HepG2 (cell line): ENCODE results near the gene DIS3L2. TPM values are rescaled to one million over a fixed set of nuclear protein-coding genes. Genes with fewer than 3 reads are reported as not detected.

Experiments
- CBX5 ChIP-seq: sonication (generic); formaldehyde crosslinking; IDR thresholded peaks from 2 replicates; pipeline ENCODE4 v1.4.0; 2020; ENCODE audit warnings: missing genetic modification reagents, borderline replicate concordance
- ELF1 ChIP-seq: sonication (generic); formaldehyde crosslinking; IDR thresholded peaks from 2 replicates; pipeline ENCODE4 v1.4.0; 2020; ENCODE audit warnings: missing genetic modification reagents
- GLMP ChIP-seq: sonication (generic); formaldehyde crosslinking; IDR thresholded peaks from 2 replicates; pipeline ENCODE4 v1.9.0; 2021; ENCODE audit warnings: missing genetic modification reagents, mild to moderate bottlenecking, borderline replicate concordance
- MAF1 ChIP-seq: sonication (generic); formaldehyde crosslinking; IDR thresholded peaks from 2 replicates; pipeline ENCODE4 v1.5.0; 2020; ENCODE audit warnings: missing genetic modification reagents, borderline replicate concordance
- PATZ1 ChIP-seq: sonication (generic); formaldehyde crosslinking; IDR thresholded peaks from 2 replicates; pipeline ENCODE4 v1.4.0; 2020; ENCODE audit warnings: missing genetic modification reagents
- PRMT3 ChIP-seq: sonication (generic); formaldehyde crosslinking; IDR thresholded peaks from 2 replicates; pipeline ENCODE4 v1.8.1; 2022; ENCODE audit warnings: low read depth, mild to moderate bottlenecking, moderate library complexity, missing genetic modification reagents, borderline replicate concordance
- RCOR2 ChIP-seq: IDR thresholded peaks from 2 replicates; pipeline ENCODE4 v1.6.1; 2016; ENCODE audit warnings: missing biosample characterization, missing genetic modification reagents
- RXRB ChIP-seq: IDR thresholded peaks from 2 replicates; pipeline ENCODE4 v1.6.1; 2016; ENCODE audit warnings: borderline replicate concordance, missing genetic modification reagents, missing compliant biosample characterization
- SP4 ChIP-seq: sonication (generic); formaldehyde crosslinking; IDR thresholded peaks from 2 replicates; pipeline ENCODE4 v1.8.1; 2023; ENCODE audit warnings: mild to moderate bottlenecking, missing genetic modification reagents
- TOPORS ChIP-seq: sonication (generic); formaldehyde crosslinking; IDR thresholded peaks from 2 replicates; pipeline ENCODE4 v1.8.0; 2023; ENCODE audit warnings: mild to moderate bottlenecking, missing genetic modification reagents
- ZBTB46 ChIP-seq: sonication (generic); formaldehyde crosslinking; IDR thresholded peaks from 2 replicates; pipeline ENCODE4 v1.4.0; 2020; ENCODE audit warnings: mild to moderate bottlenecking, missing genetic modification reagents, borderline replicate concordance
- ZNF331 ChIP-seq: sonication (generic); formaldehyde crosslinking; IDR thresholded peaks from 2 replicates; pipeline ENCODE4 v1.4.0; 2020; ENCODE audit warnings: missing genetic modification reagents
- ZNF780A ChIP-seq: sonication (generic); formaldehyde crosslinking; IDR thresholded peaks from 2 replicates; pipeline ENCODE4 v1.8.0; 2022; ENCODE audit warnings: mild to moderate bottlenecking, missing genetic modification reagents, moderate library complexity
- ZNF781 ChIP-seq: sonication (generic); formaldehyde crosslinking; IDR thresholded peaks from 2 replicates; pipeline ENCODE4 v1.5.1; 2020; ENCODE audit warnings: borderline replicate concordance, mild to moderate bottlenecking, missing genetic modification reagents; ENCODE audit errors: not compliant biosample characterization
- polyA plus RNA-seq, 8 experiments: library from polyadenylated mRNA; depleted of rRNA in 3 of 8; stranded (reverse) in 7 of 8; unstranded in 1 of 8; fragments of >200 nt; fragmentation: Illumina TruSeq in 4 of 8; extraction: Trizol in 4 of 8; gene quantifications; 2 replicates each; pipeline versions ENCODE4 v1.2.1 to v1.2.3, GENCODE V29; 2011 to 2016; ENCODE audit warnings: low read depth in 4 of 8, missing spikeins in 1 of 8, mixed read lengths in 1 of 8; ENCODE audit not compliant: insufficient read depth in 1 of 8
- total RNA-seq, 5 experiments: library from RNA; depleted of rRNA; stranded (reverse); fragments of >200 nt; fragmentation: Illumina TruSeq; extraction: Trizol; gene quantifications; 2 replicates each; pipeline ENCODE4 v1.2.3, GENCODE V29; 2016; ENCODE audit warnings: low read depth in 1 of 5
- TF ChIP-seq, protein P1 (sequence below): sonication (generic); formaldehyde crosslinking; IDR thresholded peaks from 2 replicates; pipeline ENCODE4 v1.9.0; 2021; ENCODE audit warnings: missing genetic modification reagents, borderline replicate concordance
- TF ChIP-seq, protein P2 (sequence below): sonication (generic); formaldehyde crosslinking; IDR thresholded peaks from 2 replicates; pipeline ENCODE4 v1.5.1; 2020; ENCODE audit warnings: mild to moderate bottlenecking, missing genetic modification reagents

Gene DIS3L2
- total and polyA plus RNA-seq, 2 of the 13 experiments (the other 11 are each of a cell fraction or from before 2014, with no cell fraction given), result 7.0 to 23.9 TPM

GRCh38 chr2:231961349-231962166 lies at the start of gene DIS3L2 (continued):
- TF ChIP-seq PATZ1 (peak; percentile 65), RCOR2 (CRISPR knock-in tag) (0 out of 2 replicates have a peak, but pooled peaks have one; percentile 7), ZNF781 (peak; percentile 71), ZBTB46 (CRISPR knock-in tag) (0 out of 2 replicates have a peak, but pooled peaks have one; percentile 27), MAF1 (0 out of 2 replicates have a peak, but pooled peaks have one; percentile 56), ZNF331 (peak; percentile 90), PRMT3 (CRISPR knock-in tag) (peak; percentile 71; the same call in 1 of the 2 replicates), ELF1 (CRISPR knock-in tag) (peak; percentile 92), SP4 (CRISPR knock-in tag) (peak; percentile 79), RXRB (CRISPR knock-in tag) (peak; percentile 49; the same call in 1 of the 2 replicates), TOPORS (peak; percentile 84; the same call in 1 of the 2 replicates), CBX5 (CRISPR knock-in tag) (peak; percentile 87; the same call in 1 of the 2 replicates), GLMP (CRISPR knock-in tag) (no peak), ZNF780A (CRISPR knock-in tag) (peak; percentile 69; the same call in 1 of the 2 replicates)
- TF ChIP-seq, protein P1, sequence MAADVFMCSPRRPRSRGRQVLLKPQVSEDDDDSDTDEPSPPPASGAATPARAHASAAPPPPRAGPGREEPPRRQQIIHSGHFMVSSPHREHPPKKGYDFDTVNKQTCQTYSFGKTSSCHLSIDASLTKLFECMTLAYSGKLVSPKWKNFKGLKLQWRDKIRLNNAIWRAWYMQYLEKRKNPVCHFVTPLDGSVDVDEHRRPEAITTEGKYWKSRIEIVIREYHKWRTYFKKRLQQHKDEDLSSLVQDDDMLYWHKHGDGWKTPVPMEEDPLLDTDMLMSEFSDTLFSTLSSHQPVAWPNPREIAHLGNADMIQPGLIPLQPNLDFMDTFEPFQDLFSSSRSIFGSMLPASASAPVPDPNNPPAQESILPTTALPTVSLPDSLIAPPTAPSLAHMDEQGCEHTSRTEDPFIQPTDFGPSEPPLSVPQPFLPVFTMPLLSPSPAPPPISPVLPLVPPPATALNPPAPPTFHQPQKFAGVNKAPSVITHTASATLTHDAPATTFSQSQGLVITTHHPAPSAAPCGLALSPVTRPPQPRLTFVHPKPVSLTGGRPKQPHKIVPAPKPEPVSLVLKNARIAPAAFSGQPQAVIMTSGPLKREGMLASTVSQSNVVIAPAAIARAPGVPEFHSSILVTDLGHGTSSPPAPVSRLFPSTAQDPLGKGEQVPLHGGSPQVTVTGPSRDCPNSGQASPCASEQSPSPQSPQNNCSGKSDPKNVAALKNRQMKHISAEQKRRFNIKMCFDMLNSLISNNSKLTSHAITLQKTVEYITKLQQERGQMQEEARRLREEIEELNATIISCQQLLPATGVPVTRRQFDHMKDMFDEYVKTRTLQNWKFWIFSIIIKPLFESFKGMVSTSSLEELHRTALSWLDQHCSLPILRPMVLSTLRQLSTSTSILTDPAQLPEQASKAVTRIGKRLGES, result peak; percentile 75
- TF ChIP-seq, protein P2, sequence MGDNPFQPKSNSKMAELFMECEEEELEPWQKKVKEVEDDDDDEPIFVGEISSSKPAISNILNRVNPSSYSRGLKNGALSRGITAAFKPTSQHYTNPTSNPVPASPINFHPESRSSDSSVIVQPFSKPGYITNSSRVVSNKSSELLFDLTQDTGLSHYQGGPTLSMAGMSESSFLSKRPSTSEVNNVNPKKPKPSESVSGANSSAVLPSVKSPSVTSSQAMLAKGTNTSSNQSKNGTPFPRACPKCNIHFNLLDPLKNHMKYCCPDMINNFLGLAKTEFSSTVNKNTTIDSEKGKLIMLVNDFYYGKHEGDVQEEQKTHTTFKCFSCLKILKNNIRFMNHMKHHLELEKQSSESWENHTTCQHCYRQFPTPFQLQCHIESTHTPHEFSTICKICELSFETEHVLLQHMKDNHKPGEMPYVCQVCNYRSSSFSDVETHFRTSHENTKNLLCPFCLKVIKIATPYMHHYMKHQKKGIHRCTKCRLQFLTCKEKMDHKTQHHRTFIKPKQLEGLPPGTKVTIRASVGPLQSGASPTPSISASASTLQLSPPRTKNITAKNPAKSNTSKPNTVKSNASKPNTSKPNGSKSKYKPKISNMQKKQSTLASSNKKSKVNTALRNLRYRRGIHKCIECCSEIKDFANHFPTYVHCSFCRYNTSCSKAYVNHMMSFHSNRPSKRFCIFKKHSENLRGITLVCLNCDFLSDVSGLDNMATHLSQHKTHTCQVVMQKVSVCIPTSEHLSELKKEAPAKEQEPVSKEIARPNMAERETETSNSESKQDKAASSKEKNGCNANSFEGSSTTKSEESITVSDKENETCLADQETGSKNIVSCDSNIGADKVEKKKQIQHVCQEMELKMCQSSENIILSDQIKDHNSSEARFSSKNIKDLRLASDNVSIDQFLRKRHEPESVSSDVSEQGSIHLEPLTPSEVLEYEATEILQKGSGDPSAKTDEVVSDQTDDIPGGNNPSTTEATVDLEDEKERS (CRISPR knock-in tag), result peak; percentile 26; the same call in 1 of the 2 replicates
